ENCODE measurements around the gene PRDM11. TPM values are rescaled to one million over a fixed set of nuclear protein-coding genes. Genes with fewer than 3 reads are reported as not detected.

Gene PRDM11
- total RNA-seq, 1 experiment from 2014 or later = 12.6 TPM

DNA sequence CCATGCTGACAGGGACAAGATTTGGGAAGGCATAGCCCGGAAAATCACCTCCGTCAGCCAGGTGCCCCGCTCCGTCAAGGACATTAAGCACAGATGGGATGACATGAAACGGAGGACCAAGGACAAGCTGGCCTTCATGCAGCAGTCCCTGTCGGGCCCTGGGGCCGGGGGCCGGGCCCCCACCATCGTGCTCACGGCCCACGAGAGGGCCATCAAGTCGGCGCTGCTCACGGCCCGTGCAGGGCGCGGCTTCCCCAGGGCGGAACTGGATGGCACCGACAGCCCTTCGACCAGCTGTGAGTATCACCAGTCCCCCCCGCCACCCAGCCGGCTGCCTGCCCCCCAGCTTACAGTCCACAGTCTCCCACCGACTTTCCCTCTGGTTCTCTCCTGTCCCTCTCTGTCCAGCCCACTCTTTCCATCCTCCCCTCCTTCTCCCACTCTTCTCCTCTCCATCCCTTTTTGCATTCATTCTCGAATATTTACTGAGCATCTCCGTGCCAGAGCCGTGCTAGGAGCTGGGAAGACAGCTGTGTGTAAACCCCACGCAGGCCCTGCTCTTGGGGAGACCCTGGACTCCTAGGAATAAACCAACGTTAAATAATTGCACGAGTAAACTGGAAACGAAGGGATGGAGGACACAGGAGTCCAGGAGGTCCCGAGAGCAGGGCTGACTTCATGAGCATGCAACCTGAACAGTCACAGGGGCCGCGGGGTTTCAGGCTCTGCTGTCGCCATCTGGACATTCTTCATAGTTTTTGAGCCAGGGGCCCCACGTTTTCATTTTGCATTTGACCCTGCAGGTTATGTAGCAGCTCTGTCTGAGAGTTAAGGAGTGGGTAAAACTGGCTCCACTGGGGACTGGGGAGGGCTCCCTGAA lies 62.8 kb downstream of the PRDM11 start:
- Histone ChIP-seq H3K27ac (ENCODE audit: low read depth, low read length, poor library complexity, severe bottlenecking) (peak overlapping the region; percentile 58), H3K4me3 (ENCODE audit: low read depth, low read length, poor library complexity, severe bottlenecking) (no peak overlapping the region), H3K4me1 (ENCODE audit: insufficient read depth, low read length, poor library complexity, severe bottlenecking) (peaks cover 18% of the 10 kb centered on the region), H3K27me3 (replicated peaks; ENCODE audit: insufficient read depth, low read depth, low read length, poor library complexity) (no peaks in the 10 kb centered on the region), H3K9me3 (ENCODE audit: low read depth, low read length, poor library complexity, severe bottlenecking) (no peaks in the 10 kb centered on the region), H3K36me3 (ENCODE audit: insufficient read depth, low read length, poor library complexity, severe bottlenecking) (no peaks in the 10 kb centered on the region)
- no peak for TF ChIP-seq EZH2 (IDR thresholded peaks at IDR 0.05; ENCODE audit: borderline replicate concordance, low read depth, low read length, poor library complexity, severe bottlenecking)
- no peak for TF ChIP-seq CTCF (conservative IDR thresholded peaks at IDR 0.05; ENCODE audit: low read depth, low read length)
- intact Hi-C loops (cut with micrococcal nuclease; ENCODE audit: unreplicated experiment) = no loop called here
- no TSS peak for BruUV-seq (replicated peaks)
- DNase-seq (ENCODE audit: low spot score) = no peak
- POLR2A ChIA-PET (ENCODE audit: low non-redundant PET) = no interaction called here
- CTCF ChIA-PET = interaction anchor here (0.8 to 1.4 kb wide), 2 partner anchors 25 to 98 kb away, joined by 4 read pairs; no protein-coding TSS in a partner anchor

- Histone ChIP-seq H3K27me3 (replicated peaks; ENCODE audit: insufficient read depth, low read depth, low read length, poor library complexity) (no peaks in the 10 kb centered on the region), H3K4me1 (ENCODE audit: insufficient read depth, low read length, poor library complexity, severe bottlenecking) (peaks cover 18% of the 10 kb centered on the region), H3K36me3 (ENCODE audit: insufficient read depth, low read length, poor library complexity, severe bottlenecking) (no peaks in the 10 kb centered on the region), H3K9me3 (ENCODE audit: low read depth, low read length, poor library complexity, severe bottlenecking) (no peaks in the 10 kb centered on the region), H3K27ac (ENCODE audit: low read depth, low read length, poor library complexity, severe bottlenecking) (peak overlapping the region; percentile 58), H3K4me3 (ENCODE audit: low read depth, low read length, poor library complexity, severe bottlenecking) (no peak overlapping the region)
- intact Hi-C loops (cut with micrococcal nuclease; ENCODE audit: unreplicated experiment) = no loop called here
- TF ChIP-seq CTCF (conservative IDR thresholded peaks at IDR 0.05; ENCODE audit: low read depth, low read length) (peak; percentile 20; the same call in 1 of the 2 replicates), EZH2 (IDR thresholded peaks at IDR 0.05; ENCODE audit: borderline replicate concordance, low read depth, low read length, poor library complexity, severe bottlenecking) (no peak)
- POLR2A ChIA-PET (ENCODE audit: low non-redundant PET) = no interaction called here
- CTCF ChIA-PET = interaction anchor here (0.8 to 1.4 kb wide), 2 partner anchors 24 to 99 kb away, joined by 4 read pairs; no protein-coding TSS in a partner anchor
- no TSS peak for BruUV-seq (replicated peaks)
- DNase-seq (ENCODE audit: low spot score) = peak; percentile 69
These were observed 63.7 kb downstream of the PRDM11 start for GRCh38 chr11:45209891-45210699.

GRCh38 chr11:45210846-45211245 lies 64.4 kb downstream of the PRDM11 start:
- Histone ChIP-seq H3K36me3 (ENCODE audit: insufficient read depth, low read length, poor library complexity, severe bottlenecking) (no peaks in the 10 kb centered on the region), H3K27me3 (replicated peaks; ENCODE audit: insufficient read depth, low read depth, low read length, poor library complexity) (no peaks in the 10 kb centered on the region), H3K9me3 (ENCODE audit: low read depth, low read length, poor library complexity, severe bottlenecking) (no peaks in the 10 kb centered on the region), H3K4me3 (ENCODE audit: low read depth, low read length, poor library complexity, severe bottlenecking) (no peak overlapping the region), H3K27ac (ENCODE audit: low read depth, low read length, poor library complexity, severe bottlenecking) (peak overlapping the region; percentile 58), H3K4me1 (ENCODE audit: insufficient read depth, low read length, poor library complexity, severe bottlenecking) (peaks cover 18% of the 10 kb centered on the region)
- no peak for DNase-seq (ENCODE audit: low spot score)
- no TSS peak for BruUV-seq (replicated peaks)
- TF ChIP-seq EZH2 (IDR thresholded peaks at IDR 0.05; ENCODE audit: borderline replicate concordance, low read depth, low read length, poor library complexity, severe bottlenecking) (no peak), CTCF (conservative IDR thresholded peaks at IDR 0.05; ENCODE audit: low read depth, low read length) (no peak)
- ChIA-PET CTCF (no interaction called here), POLR2A (ENCODE audit: low non-redundant PET) (no interaction called here)
- intact Hi-C loops (cut with micrococcal nuclease; ENCODE audit: unreplicated experiment) = no loop called here

All from A673 (cell line).